WTC11 (cell line): ENCODE measurements around the gene PRR18. TPM values are rescaled to one million over a fixed set of nuclear protein-coding genes. Genes with fewer than 3 reads are reported as not detected.

Experiments used
- ATAC-seq: fragments of 200-7000 bp; cut with Tn5 transposase; 2 replicates; pipeline ENCODE4 v1.10.0; 2021; ENCODE audit warnings: mild to moderate bottlenecking, moderate library complexity
- CTCF ChIA-PET: fragments of 300-600 bp; sonication (Branson Sonifier 250); formaldehyde crosslinking; loops from one replicate; lab custom pipeline; 2021; ENCODE audit warnings: antibody characterized with exemption; lab: Charles Lee
- POLR2A ChIA-PET: fragments of 350-600 bp; sonication (Branson Sonifier 250); formaldehyde crosslinking; loops from one replicate; lab custom pipeline; 2021; ENCODE audit warnings: antibody characterized with exemption; lab: Charles Lee
- DNase-seq: peaks from one replicate; pipeline ENCODE4 v3.0.0; 2021; ENCODE audit warnings: low spot score
- H3K27ac Mint-ChIP-seq: 2 replicates; pipeline ENCODE4 v1.8.0; 2021; ENCODE audit warnings: mixed read lengths
- H3K27me3 Mint-ChIP-seq: 2 replicates; pipeline ENCODE4 v1.8.0; 2021; ENCODE audit warnings: low read depth, mild to moderate bottlenecking, moderate library complexity, mixed read lengths
- H3K36me3 Mint-ChIP-seq: 2 replicates; pipeline ENCODE4 v1.8.0; 2021; ENCODE audit warnings: mixed read lengths
- H3K4me1 Mint-ChIP-seq: 2 replicates; pipeline ENCODE4 v1.8.0; 2022; ENCODE audit warnings: mixed read lengths
- H3K4me3 Mint-ChIP-seq: 2 replicates; pipeline ENCODE4 v1.8.0; 2021; ENCODE audit warnings: mild to moderate bottlenecking, moderate library complexity, mixed read lengths
- H3K9me3 Mint-ChIP-seq: 2 replicates; pipeline ENCODE4 v1.8.0; 2021; ENCODE audit warnings: mixed read lengths
- AFF4 ChIP-seq: sonication (generic); formaldehyde crosslinking; IDR thresholded peaks from 2 replicates; pipeline ENCODE4 v1.8.1; 2023; ENCODE audit warnings: mild to moderate bottlenecking, missing genetic modification reagents, borderline replicate concordance
- CTCF ChIP-seq: fragments of 200-600 bp; IDR thresholded peaks from 2 replicates; pipeline ENCODE4 v1.8.0; 2022; ENCODE audit warnings: antibody characterized with exemption
- EMX1 ChIP-seq: fragments of 250-450 bp; sonication (Bioruptor Pico); IDR thresholded peaks from 2 replicates; pipeline ENCODE4 v1.8.0; 2021; ENCODE audit warnings: mild to moderate bottlenecking
- ETV6 ChIP-seq: sonication (generic); formaldehyde crosslinking; IDR thresholded peaks from 2 replicates; pipeline ENCODE4 v1.8.1; 2022; ENCODE audit warnings: mild to moderate bottlenecking, missing genetic modification reagents
- GTF2I ChIP-seq: fragments of 250-450 bp; sonication (Bioruptor Pico); conservative IDR thresholded peaks from 2 replicates; pipeline ENCODE4 v1.4.0; 2021; ENCODE audit warnings: mild to moderate bottlenecking
- HMGA2 ChIP-seq: fragments of 250-450 bp; sonication (Bioruptor Pico); IDR thresholded peaks from 2 replicates; pipeline ENCODE4 v1.4.0; 2021; ENCODE audit warnings: mild to moderate bottlenecking, moderate library complexity
- MAX ChIP-seq: sonication (generic); formaldehyde crosslinking; IDR thresholded peaks from 2 replicates; pipeline ENCODE4 v1.8.0; 2022; ENCODE audit warnings: mild to moderate bottlenecking, missing genetic modification reagents
- MXD4 ChIP-seq: fragments of 250-450 bp; sonication (Bioruptor Pico); IDR thresholded peaks from 2 replicates; pipeline ENCODE4 v1.8.0; 2021; ENCODE audit warnings: mild to moderate bottlenecking, moderate library complexity, borderline replicate concordance
- MYBL2 ChIP-seq: sonication (generic); formaldehyde crosslinking; IDR thresholded peaks from 2 replicates; pipeline ENCODE4 v1.8.1; 2023; ENCODE audit warnings: mild to moderate bottlenecking, moderate library complexity, missing genetic modification reagents
- NR3C1 ChIP-seq: sonication (generic); formaldehyde crosslinking; conservative IDR thresholded peaks from 2 replicates; pipeline ENCODE4 v1.8.1; 2023; ENCODE audit warnings: low read depth, mild to moderate bottlenecking, missing genetic modification reagents
- PRDM15 ChIP-seq: sonication (generic); formaldehyde crosslinking; IDR thresholded peaks from 2 replicates; pipeline ENCODE4 v1.8.0; 2022; ENCODE audit warnings: missing genetic modification reagents
- TP53 ChIP-seq: sonication (generic); formaldehyde crosslinking; IDR thresholded peaks from 2 replicates; pipeline ENCODE4 v1.8.1; 2023; ENCODE audit warnings: mild to moderate bottlenecking, missing genetic modification reagents
- ZBTB21 ChIP-seq: sonication (generic); formaldehyde crosslinking; IDR thresholded peaks from 2 replicates; pipeline ENCODE4 v1.8.1; 2023; ENCODE audit warnings: mild to moderate bottlenecking, missing genetic modification reagents, borderline replicate concordance
- ZMAT4 ChIP-seq: fragments of 250-450 bp; sonication (Bioruptor Pico); IDR thresholded peaks from 2 replicates; pipeline ENCODE4 v1.9.0; 2021; ENCODE audit warnings: mild to moderate bottlenecking
- ZNF138 ChIP-seq: sonication (generic); formaldehyde crosslinking; conservative IDR thresholded peaks from 2 replicates; pipeline ENCODE4 v1.8.1; 2022; ENCODE audit warnings: mild to moderate bottlenecking, moderate library complexity, missing genetic modification reagents
- ZNF532 ChIP-seq: fragments of 250-450 bp; sonication (Bioruptor Pico); IDR thresholded peaks from 2 replicates; pipeline ENCODE4 v1.9.0; 2021; ENCODE audit warnings: mild to moderate bottlenecking, borderline replicate concordance
- total RNA-seq: library from RNA; stranded (reverse); gene quantifications from 3 replicates; pipeline ENCODE4 v1.2.3, GENCODE V29; 2021

Gene PRR18
- total RNA-seq, 1 experiment from 2014 or later: 0.52 TPM

GRCh38 chr6:166313255-166314070, 5.3 kb upstream of the PRR18 start:
- ChIA-PET POLR2A (no interaction called here), CTCF (interaction anchor here (0.6 to 1.8 kb wide), 30 partner anchors 8 to 147 kb away, joined by 3 to 36 read pairs (median 5); partner anchors contain the start of gene SFT2D1)
- H3K27ac Mint-ChIP-seq: no peak overlapping the region
- H3K4me3 Mint-ChIP-seq: no peak overlapping the region
- H3K9me3 Mint-ChIP-seq: no peaks in the 10 kb centered on the region
- no peaks in the 10 kb centered on the region for H3K36me3 Mint-ChIP-seq
- peaks cover 18% of the 10 kb centered on the region for H3K4me1 Mint-ChIP-seq
- DNase-seq (peak; percentile 67), ATAC-seq (peak; percentile 80)
- peaks cover 25% of the 10 kb centered on the region for H3K27me3 Mint-ChIP-seq
- TF ChIP-seq MXD4: no peak
- TF ChIP-seq CTCF: peak; percentile 37; the same call in 1 of the 2 replicates
- TF ChIP-seq MAX (CRISPR knock-in tag): peak; percentile 54; the same call in 1 of the 2 replicates
- no peak for TF ChIP-seq GTF2I (CRISPR knock-in tag)
- no peak for TF ChIP-seq NR3C1 (CRISPR knock-in tag)
- no peak for TF ChIP-seq ZNF138 (CRISPR knock-in tag)
- TF ChIP-seq, all 79 proteins: peak for 2

- H3K9me3 Mint-ChIP-seq: no peaks in the 10 kb centered on the region
Measured at GRCh38 chr6:166312832-166313231, 4.6 kb upstream of the PRR18 start.

More at GRCh38 chr6:166312832-166313231, 4.6 kb upstream of the PRR18 start:
- ATAC-seq (no peak), DNase-seq (no peak)
- Mint-ChIP-seq H3K27me3 (peaks cover 29% of the 10 kb centered on the region), H3K36me3 (no peaks in the 10 kb centered on the region), H3K4me1 (peaks cover 18% of the 10 kb centered on the region), H3K27ac (no peak overlapping the region), H3K4me3 (no peak overlapping the region)
- CTCF ChIA-PET: interaction anchor here (0.9 to 1.8 kb wide), 23 partner anchors 8 to 117 kb away, joined by 3 to 36 read pairs (median 5); partner anchors contain the start of gene SFT2D1
- TF ChIP-seq ZMAT4: no peak
- TF ChIP-seq HMGA2 (CRISPR knock-in tag): no peak
- TF ChIP-seq AFF4 (CRISPR knock-in tag): no peak
- no peak for TF ChIP-seq ZNF532 (CRISPR knock-in tag)
- TF ChIP-seq EMX1 (CRISPR knock-in tag): no peak
- TF ChIP-seq MYBL2 (CRISPR knock-in tag): no peak
- no peak for TF ChIP-seq GTF2I (CRISPR knock-in tag)
- no peak for TF ChIP-seq PRDM15 (CRISPR knock-in tag)
- no peak for TF ChIP-seq ZBTB21 (CRISPR knock-in tag)
- TF ChIP-seq ETV6 (CRISPR knock-in tag): no peak
- TF ChIP-seq TP53 (CRISPR knock-in tag): no peak
- POLR2A ChIA-PET: no interaction called here
